ENCODE measurements around the gene KRTAP25-1. TPM values are rescaled to one million over a fixed set of nuclear protein-coding genes. Genes with fewer than 3 reads are reported as not detected.

The KRTAP25-1 gene
- total RNA-seq, 2 experiments from 2014 or later = not detected

DNA sequence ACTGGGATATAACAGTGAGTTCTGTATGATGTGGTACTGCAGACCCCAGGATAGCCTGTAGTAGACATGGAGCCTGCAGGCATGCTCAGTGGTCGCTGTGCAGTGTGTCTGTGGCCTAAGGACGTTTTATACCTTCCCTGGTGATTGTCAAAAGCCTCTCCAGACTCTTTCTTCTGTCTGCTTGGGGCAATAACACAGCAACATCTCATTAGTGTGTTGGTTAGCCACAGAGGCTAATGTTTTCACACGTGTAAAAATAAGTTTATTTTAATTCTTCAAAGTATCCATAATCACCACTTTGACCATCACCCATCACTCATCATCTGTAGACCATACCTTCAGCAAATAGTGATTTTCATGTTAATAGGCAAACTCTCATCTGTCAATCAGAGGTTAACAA, 6.5 kb downstream of the KRTAP25-1 start, which contains the start of gene KRTAP24-1:
Gene KRTAP24-1, minus strand, starts transcription at position 101 of the 400 bp plus-strand sequence. Its CDS starts 18 bp downstream, at position 83.
- Mint-ChIP-seq H3K9me3 (no peaks in the 10 kb centered on the region), H3K27ac (no peak within 1 kb of the TSS)

DNA sequence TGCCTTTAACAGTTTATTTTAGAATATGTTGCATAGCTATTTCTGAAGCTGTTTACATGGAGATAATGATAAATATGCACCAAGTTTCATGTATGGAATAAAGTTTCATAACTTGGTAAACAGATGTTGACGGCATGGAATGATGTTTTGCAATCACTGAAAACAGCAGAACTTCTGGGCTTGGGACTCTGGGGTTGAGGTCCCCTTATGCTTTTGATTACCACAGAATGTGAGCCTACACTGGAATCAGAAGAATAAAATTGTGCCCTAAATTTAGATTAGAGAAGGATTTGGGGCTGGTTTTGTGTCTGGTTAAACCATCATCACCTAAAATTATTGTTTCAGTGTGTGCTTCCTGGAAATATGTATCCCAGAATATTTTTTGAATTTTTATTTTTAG, 17.7 kb downstream of the KRTAP25-1 start:
- H3K27me3 Mint-ChIP-seq (ENCODE audit: low read depth) = peaks cover 6% of the 10 kb centered on the region
- H3K4me1 Mint-ChIP-seq (ENCODE audit: low read depth) = no peaks in the 10 kb centered on the region
- no peak for DNase-seq
- no peaks in the 10 kb centered on the region for H3K9me3 Mint-ChIP-seq
- CTCF ChIA-PET = no interaction called here
- intact Hi-C loops (cut with micrococcal nuclease) = no loop called here
- H3K36me3 Mint-ChIP-seq (ENCODE audit: low read depth) = no peaks in the 10 kb centered on the region
- no peak overlapping the region for H3K4me3 Mint-ChIP-seq
- H3K27ac Mint-ChIP-seq = no peak overlapping the region

More for the DNA sequence above, 6.5 kb downstream of the KRTAP25-1 start, which contains the start of gene KRTAP24-1:
- no peaks in the 10 kb centered on the region for H3K4me1 Mint-ChIP-seq (ENCODE audit: low read depth)
- peaks cover 6% of the 10 kb centered on the region for H3K27me3 Mint-ChIP-seq (ENCODE audit: low read depth)
- CTCF ChIA-PET = interaction anchor here (0.7 to 1.5 kb wide), 2 partner anchors 14 to 18 kb away, joined by 3 read pairs; no protein-coding TSS in a partner anchor
- no peak for DNase-seq
- intact Hi-C loops (cut with micrococcal nuclease) = no loop called here
- H3K4me3 Mint-ChIP-seq = no peak within 1 kb of the TSS
- H3K36me3 Mint-ChIP-seq (ENCODE audit: low read depth) = no peaks in the 10 kb centered on the region

DNA sequence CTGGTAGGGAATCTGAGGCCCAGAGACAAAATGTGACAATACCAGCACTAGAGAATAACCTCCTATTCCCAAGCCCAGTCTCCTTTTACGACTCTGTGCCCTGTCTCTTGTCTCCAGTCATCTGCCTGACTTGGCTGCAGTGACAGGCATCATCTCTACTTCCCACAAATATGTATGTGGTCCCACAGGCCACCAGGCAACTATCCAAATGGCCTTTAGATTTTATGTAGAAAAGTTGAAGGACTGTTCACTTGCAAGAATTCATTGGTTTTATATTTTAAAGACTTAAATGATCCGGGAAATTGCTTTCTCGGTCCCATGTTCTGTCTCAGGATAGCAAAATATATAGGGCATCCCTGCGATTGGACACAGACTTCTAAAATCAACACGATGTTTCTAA, 18.2 kb downstream of the KRTAP25-1 start:
- CTCF ChIA-PET = no interaction called here
- Mint-ChIP-seq H3K9me3 (no peaks in the 10 kb centered on the region), H3K27ac (no peak overlapping the region), H3K4me3 (no peak overlapping the region), H3K27me3 (ENCODE audit: low read depth) (peaks cover 6% of the 10 kb centered on the region), H3K36me3 (ENCODE audit: low read depth) (no peaks in the 10 kb centered on the region), H3K4me1 (ENCODE audit: low read depth) (no peaks in the 10 kb centered on the region)
- no peak for DNase-seq
- intact Hi-C loops (cut with micrococcal nuclease) = no loop called here

DNA sequence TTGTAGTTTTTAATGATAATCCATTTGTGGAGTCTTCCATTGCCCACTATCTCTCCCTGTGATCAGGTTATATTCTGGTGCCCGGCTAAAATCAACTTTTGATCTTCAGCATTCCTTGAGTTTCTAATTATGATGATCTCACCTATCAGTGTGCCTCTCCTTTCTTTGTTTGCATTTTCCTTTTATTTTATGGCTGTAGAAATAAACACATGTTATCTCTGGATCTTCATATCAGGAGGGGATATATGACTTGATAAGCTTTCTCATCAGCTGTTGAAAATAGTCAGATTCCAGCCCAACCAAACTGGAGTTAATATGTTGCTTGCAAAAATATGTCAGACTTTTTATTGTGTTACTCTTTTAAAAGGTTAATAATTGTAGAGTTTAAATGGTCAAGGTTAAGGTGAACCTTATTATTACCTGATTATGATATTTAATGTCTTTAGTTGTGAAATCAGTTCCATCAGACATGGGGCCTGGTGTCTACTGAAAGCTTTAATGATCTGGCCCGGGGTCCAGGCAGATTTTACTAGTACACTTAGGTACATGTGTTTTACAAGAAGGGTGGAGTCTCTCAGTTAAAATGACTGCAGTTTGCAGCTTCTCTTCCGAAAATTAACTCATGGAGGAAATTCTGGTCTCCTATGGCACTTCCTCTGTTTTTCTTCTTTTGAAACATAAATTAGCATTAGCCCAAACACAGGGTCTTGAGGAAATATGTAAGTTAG, 19.3 kb downstream of the KRTAP25-1 start:
- no peak overlapping the region for H3K4me3 Mint-ChIP-seq
- DNase-seq = no peak
- CTCF ChIA-PET = no interaction called here
- no peaks in the 10 kb centered on the region for H3K36me3 Mint-ChIP-seq (ENCODE audit: low read depth)
- H3K27me3 Mint-ChIP-seq (ENCODE audit: low read depth) = peaks cover 6% of the 10 kb centered on the region
- H3K4me1 Mint-ChIP-seq (ENCODE audit: low read depth) = no peaks in the 10 kb centered on the region
- intact Hi-C loops (cut with micrococcal nuclease) = no loop called here
- H3K9me3 Mint-ChIP-seq = no peaks in the 10 kb centered on the region
- H3K27ac Mint-ChIP-seq = no peak overlapping the region

DNA sequence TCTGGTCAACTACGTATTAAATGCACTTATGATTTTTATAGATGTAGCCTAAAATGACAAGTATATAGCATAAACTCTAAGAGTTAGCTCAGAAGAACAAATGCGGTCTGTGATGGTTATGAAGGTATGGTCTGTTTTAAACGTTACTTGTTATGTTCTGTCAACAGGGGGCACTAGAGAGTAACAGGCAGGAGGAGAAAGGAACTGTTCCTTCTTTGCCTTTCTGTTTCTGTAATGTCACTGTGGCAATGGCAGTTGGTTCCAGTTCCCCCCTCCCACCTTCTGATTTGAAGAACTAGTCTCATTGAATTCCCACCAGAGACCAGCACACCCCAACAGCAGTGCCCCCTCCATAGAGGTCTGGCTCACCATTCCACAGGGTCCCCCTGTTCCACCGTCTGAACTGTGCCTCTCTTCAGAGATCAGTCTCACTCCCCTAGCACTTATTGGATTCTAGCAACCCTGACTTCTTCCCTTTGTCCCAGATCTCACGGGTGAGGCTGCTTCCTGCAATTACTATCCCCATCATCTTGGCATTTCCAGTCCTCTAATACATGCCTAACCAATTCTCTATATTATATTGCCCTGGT, 20.6 kb downstream of the KRTAP25-1 start:
- intact Hi-C loops (cut with micrococcal nuclease) = no loop called here
- Mint-ChIP-seq H3K4me1 (ENCODE audit: low read depth) (no peaks in the 10 kb centered on the region), H3K4me3 (no peak overlapping the region), H3K27ac (no peak overlapping the region), H3K36me3 (ENCODE audit: low read depth) (no peaks in the 10 kb centered on the region), H3K9me3 (no peaks in the 10 kb centered on the region), H3K27me3 (ENCODE audit: low read depth) (peaks cover 4% of the 10 kb centered on the region)
- CTCF ChIA-PET = interaction anchor here (0.6 to 0.8 kb wide), 3 partner anchors 13 to 71 kb away, joined by 3 read pairs; partner anchors contain the start of gene KRTAP24-1
- DNase-seq = no peak

DNA sequence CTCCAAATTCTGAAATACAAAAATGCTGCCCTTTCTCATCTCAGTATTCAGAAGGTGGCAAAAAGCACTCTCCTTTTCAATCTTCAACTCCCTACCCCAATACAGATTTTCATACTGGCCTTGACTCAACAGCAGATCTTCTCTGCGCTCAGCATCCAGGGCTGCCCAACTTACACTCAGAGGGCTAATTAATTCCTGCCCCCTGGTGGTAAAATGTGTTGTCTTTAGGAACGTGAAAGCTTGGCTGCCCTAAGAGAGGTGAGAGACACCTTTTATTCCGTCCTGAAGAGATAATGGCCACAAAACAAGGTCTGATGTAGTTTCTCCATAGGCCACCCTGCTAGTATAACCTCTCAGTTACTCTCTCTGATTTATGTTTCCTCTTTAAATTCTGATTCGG, 31.5 kb downstream of the KRTAP25-1 start:
- DNase-seq = no peak
- Mint-ChIP-seq H3K36me3 (ENCODE audit: low read depth) (no peaks in the 10 kb centered on the region), H3K9me3 (no peaks in the 10 kb centered on the region), H3K4me3 (no peak overlapping the region), H3K27me3 (ENCODE audit: low read depth) (no peaks in the 10 kb centered on the region), H3K4me1 (ENCODE audit: low read depth) (no peaks in the 10 kb centered on the region), H3K27ac (no peak overlapping the region)
- CTCF ChIA-PET = no interaction called here
- intact Hi-C loops (cut with micrococcal nuclease) = loop anchor here (1.0 kb wide), 1 partner anchor 213 kb away; no protein-coding TSS in a partner anchor

DNA sequence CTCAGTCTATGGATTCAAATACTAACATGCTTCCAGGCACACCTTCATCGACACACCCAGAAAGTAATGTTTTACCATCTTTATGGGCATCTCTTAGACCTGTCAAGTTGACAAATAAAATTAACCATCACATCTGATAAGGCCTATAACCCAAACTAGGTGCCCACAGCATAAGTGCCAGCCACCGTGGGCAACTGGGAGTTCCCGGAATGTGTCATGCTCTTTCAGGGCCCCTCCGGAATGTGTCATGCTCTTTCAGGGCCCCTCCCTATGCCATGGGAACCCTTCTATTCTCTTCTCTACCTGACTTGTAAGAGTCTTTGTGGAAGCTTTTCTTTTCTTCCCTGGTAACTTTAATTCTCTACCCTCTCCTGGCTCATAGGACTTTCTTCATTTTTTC, 33.2 kb downstream of the KRTAP25-1 start:
- intact Hi-C loops (cut with micrococcal nuclease) = no loop called here
- no peak overlapping the region for H3K4me3 Mint-ChIP-seq
- CTCF ChIA-PET = no interaction called here
- no peak overlapping the region for H3K27ac Mint-ChIP-seq
- no peaks in the 10 kb centered on the region for H3K27me3 Mint-ChIP-seq (ENCODE audit: low read depth)
- no peaks in the 10 kb centered on the region for H3K4me1 Mint-ChIP-seq (ENCODE audit: low read depth)
- H3K36me3 Mint-ChIP-seq (ENCODE audit: low read depth) = no peaks in the 10 kb centered on the region
- H3K9me3 Mint-ChIP-seq = no peaks in the 10 kb centered on the region
- no peak for DNase-seq

DNA sequence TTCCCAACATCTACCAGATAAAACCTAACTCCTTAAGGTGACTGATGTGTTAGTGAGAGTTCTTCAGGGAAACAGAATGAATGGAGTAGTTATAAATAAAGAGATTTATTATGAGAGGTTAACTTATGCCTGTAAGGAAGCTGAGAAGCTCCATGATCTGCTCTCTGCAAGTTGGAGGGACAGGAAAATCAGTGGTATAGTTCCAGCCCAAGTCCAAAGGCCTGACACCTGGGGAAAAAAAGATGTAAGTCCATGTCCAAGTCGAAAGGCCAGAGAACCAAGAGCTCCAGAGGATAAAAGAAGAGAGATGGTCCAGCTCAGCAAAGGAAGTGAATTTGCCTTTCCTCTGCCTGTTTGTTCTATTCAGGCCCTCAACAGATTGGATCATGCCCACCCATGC, 33.6 kb downstream of the KRTAP25-1 start:
- Mint-ChIP-seq H3K36me3 (ENCODE audit: low read depth) (no peaks in the 10 kb centered on the region), H3K4me1 (ENCODE audit: low read depth) (no peaks in the 10 kb centered on the region), H3K27ac (no peak overlapping the region), H3K27me3 (ENCODE audit: low read depth) (no peaks in the 10 kb centered on the region), H3K4me3 (no peak overlapping the region), H3K9me3 (no peaks in the 10 kb centered on the region)
- CTCF ChIA-PET = no interaction called here
- no peak for DNase-seq
- intact Hi-C loops (cut with micrococcal nuclease) = no loop called here

DNA sequence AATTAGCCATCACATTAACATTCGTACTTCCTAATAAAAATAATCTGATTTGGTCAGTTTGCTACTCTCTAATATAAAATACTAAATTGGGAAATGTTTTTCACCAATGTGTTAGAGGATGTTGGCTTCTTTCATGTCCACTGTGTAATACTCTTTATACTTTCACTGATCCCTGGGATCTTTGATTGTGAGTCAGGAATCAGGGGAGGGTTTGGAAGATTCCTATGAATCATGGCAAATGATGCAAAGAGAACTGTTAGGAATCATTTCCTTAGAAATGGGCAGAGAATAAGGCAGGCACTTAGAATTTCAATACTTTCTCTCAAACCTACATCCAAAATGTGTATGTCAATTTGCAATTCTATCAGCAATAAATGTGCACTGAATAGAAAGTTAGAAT, 37.5 kb downstream of the KRTAP25-1 start:
- CTCF ChIA-PET = no interaction called here
- Mint-ChIP-seq H3K27me3 (ENCODE audit: low read depth) (no peaks in the 10 kb centered on the region), H3K4me3 (no peak overlapping the region)

DNA sequence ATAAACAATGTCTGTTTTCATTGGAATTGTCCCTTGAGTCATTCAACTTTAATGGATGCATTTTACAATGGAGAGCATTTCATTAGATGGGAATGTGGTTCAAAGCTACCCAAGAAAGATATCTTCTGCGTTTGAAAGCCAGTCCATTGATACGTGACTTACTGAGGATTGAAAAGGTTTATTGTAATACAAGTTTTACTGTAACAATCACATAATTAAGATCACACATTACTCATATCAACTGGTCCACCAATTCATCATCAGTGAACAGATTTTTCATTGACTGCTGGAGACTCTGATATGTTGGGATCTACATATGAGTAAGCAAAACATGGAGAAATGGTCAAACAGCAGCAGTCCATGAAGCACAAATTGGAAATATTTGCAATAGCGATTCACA, 39.4 kb downstream of the KRTAP25-1 start:
- no peaks in the 10 kb centered on the region for H3K36me3 Mint-ChIP-seq (ENCODE audit: low read depth)
- H3K4me3 Mint-ChIP-seq = no peak overlapping the region

More for the DNA sequence above, 37.5 kb downstream of the KRTAP25-1 start:
- DNase-seq = no peak
- H3K27ac Mint-ChIP-seq = no peak overlapping the region
- H3K9me3 Mint-ChIP-seq = no peaks in the 10 kb centered on the region
- no peaks in the 10 kb centered on the region for H3K36me3 Mint-ChIP-seq (ENCODE audit: low read depth)
- H3K4me1 Mint-ChIP-seq (ENCODE audit: low read depth) = no peaks in the 10 kb centered on the region
- intact Hi-C loops (cut with micrococcal nuclease) = no loop called here

DNA sequence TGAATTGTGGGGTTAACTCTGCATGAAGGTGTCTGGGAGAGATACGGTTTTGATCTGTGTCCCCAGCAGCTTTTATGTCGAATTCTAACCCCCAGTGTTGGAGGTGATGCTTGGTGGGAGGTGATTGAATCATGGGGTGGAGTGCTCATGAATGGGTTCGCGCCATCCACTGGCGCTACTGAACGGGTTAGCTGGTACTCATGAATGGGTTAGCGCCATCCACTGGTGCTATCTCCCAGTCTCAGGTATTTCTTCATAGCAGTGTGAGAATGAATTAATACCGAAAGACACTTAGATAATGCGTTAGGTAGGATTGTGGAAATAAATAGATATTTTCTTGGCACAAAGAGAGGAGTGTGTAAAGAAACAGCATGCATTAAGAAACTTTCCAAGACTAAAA, 40.5 kb downstream of the KRTAP25-1 start:
- DNase-seq = no peak
- Mint-ChIP-seq H3K4me3 (no peak overlapping the region), H3K36me3 (ENCODE audit: low read depth) (no peaks in the 10 kb centered on the region), H3K9me3 (no peaks in the 10 kb centered on the region), H3K27me3 (ENCODE audit: low read depth) (peaks cover 5% of the 10 kb centered on the region), H3K27ac (no peak overlapping the region), H3K4me1 (ENCODE audit: low read depth) (no peaks in the 10 kb centered on the region)
- intact Hi-C loops (cut with micrococcal nuclease) = no loop called here
- CTCF ChIA-PET = no interaction called here

More for the DNA sequence above, 39.4 kb downstream of the KRTAP25-1 start:
- DNase-seq = no peak
- no peaks in the 10 kb centered on the region for H3K27me3 Mint-ChIP-seq (ENCODE audit: low read depth)
- CTCF ChIA-PET = no interaction called here
- no peak overlapping the region for H3K27ac Mint-ChIP-seq
- intact Hi-C loops (cut with micrococcal nuclease) = no loop called here
- no peaks in the 10 kb centered on the region for H3K4me1 Mint-ChIP-seq (ENCODE audit: low read depth)
- no peaks in the 10 kb centered on the region for H3K9me3 Mint-ChIP-seq

DNA sequence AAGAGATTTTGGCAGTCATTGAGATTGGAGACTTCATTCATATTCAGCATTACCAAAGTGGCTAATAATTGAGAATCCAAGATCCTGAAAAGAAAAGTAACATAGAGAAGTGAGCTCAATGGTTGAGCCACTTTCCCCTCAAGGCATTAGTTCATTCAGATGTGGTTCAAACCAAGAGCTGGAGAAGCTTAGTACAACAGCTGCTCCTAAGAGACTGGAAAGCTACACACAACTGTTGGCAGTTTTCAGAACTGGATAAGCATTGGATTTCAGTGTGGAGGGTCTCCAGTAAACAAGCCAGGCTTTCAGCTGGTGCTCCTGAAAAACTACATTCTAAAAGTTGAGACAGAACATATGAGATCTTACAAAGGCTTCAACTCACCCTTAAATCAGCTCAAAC, 44.3 kb downstream of the KRTAP25-1 start:
- CTCF ChIA-PET = interaction anchor here (0.6 kb wide), 1 partner anchor 202 kb away, joined by 3 read pairs; no protein-coding TSS in a partner anchor
- H3K36me3 Mint-ChIP-seq (ENCODE audit: low read depth) = no peaks in the 10 kb centered on the region

DNA sequence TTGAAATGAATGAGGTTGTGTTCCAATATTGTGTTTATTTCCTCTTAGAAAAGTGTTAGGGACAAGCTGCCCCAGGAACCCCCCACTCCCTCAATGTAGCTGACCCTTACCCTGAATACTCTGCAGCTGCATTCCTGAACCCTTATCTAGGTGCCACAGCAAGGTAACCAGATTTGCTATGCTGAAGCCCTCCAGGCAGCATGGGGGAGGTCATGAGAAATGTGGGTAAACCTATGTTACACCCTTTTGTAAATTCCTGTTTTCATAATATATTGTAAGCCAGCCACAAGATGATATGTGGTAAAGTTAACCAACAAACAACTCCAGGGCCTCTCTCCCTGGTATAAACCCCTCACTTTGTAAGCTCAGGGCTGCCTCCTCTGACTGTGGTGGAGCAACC, 45.6 kb downstream of the KRTAP25-1 start:
- H3K27ac Mint-ChIP-seq = no peak overlapping the region
- no peaks in the 10 kb centered on the region for H3K9me3 Mint-ChIP-seq
- no peak overlapping the region for H3K4me3 Mint-ChIP-seq
- CTCF ChIA-PET = no interaction called here
- no peaks in the 10 kb centered on the region for H3K4me1 Mint-ChIP-seq (ENCODE audit: low read depth)
- DNase-seq = no peak
- intact Hi-C loops (cut with micrococcal nuclease) = no loop called here
- H3K27me3 Mint-ChIP-seq (ENCODE audit: low read depth) = peaks cover 8% of the 10 kb centered on the region
- H3K36me3 Mint-ChIP-seq (ENCODE audit: low read depth) = no peaks in the 10 kb centered on the region

More for the DNA sequence above, 44.3 kb downstream of the KRTAP25-1 start:
- H3K4me3 Mint-ChIP-seq = no peak overlapping the region
- H3K4me1 Mint-ChIP-seq (ENCODE audit: low read depth) = no peaks in the 10 kb centered on the region
- intact Hi-C loops (cut with micrococcal nuclease) = no loop called here
- H3K9me3 Mint-ChIP-seq = no peaks in the 10 kb centered on the region
- DNase-seq = no peak
- peaks cover 8% of the 10 kb centered on the region for H3K27me3 Mint-ChIP-seq (ENCODE audit: low read depth)
- H3K27ac Mint-ChIP-seq = no peak overlapping the region
